GM12891 (cell line): ENCODE data around the gene STRIT1.

ENCODE experiments used
- POLR2A ChIP-seq: IDR thresholded peaks from 2 replicates; pipeline ENCODE4 v1.6.1; 2011; ENCODE audit warnings: low read depth, low read length, control low read depth
- POLR2AphosphoS5 ChIP-seq: IDR thresholded peaks from 2 replicates; pipeline ENCODE4 v1.6.1; 2011; ENCODE audit warnings: low read depth, low read length, control low read depth
- TAF1 ChIP-seq: IDR thresholded peaks from 2 replicates; pipeline ENCODE4 v1.6.1; 2011; ENCODE audit warnings: low read depth, low read length, control low read depth

DNA sequence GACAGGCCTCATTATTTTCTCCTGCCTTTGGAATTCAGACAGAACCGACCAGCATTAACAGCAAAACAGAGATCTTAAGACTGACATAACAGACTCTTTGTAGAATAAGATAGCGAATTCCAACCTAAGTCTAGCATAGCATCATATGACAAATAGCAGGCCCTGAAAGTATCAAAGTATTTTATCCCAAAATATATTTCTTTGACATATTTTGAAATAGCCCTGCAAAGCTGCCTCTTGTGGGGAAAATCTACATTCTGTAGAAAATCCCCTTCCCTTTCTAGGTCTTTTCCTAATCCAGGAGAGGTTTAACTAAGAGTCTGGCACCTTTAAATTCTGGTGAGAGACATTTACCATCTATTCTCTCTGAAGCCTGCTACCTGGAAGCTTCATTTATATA lies 34.4 kb upstream of the STRIT1 start:
- no peak for TF ChIP-seq POLR2AphosphoS5
- TF ChIP-seq TAF1: no peak
- no peak for TF ChIP-seq POLR2A
